SU-DHL-6 (cell line): ENCODE data around the gene ADCY6.
A peak's percentile ranks its signal among the peaks of the same experiment; 100 is the strongest.

Experiments used
- H2AFZ ChIP-seq: fragments of 200-600 bp; sonication (generic); 2 replicates; pipeline ENCODE4 v1.6.1; 2014; ENCODE audit warnings: low read depth, mild to moderate bottlenecking, moderate library complexity, mixed read lengths, antibody characterized with exemption, low read length; ENCODE audit not compliant: severe bottlenecking
- H3F3A ChIP-seq: fragments of 200-600 bp; shearing (Covaris generic); 2 replicates; pipeline ENCODE4 v1.6.0; 2016; ENCODE audit warnings: antibody characterized with exemption, mild to moderate bottlenecking; ENCODE audit not compliant: insufficient read depth
- H3K27ac ChIP-seq: fragments of 200-600 bp; sonication (generic); 2 replicates; pipeline ENCODE4 v1.5.1; 2016; ENCODE audit warnings: low read depth, mild to moderate bottlenecking, low read length, moderate library complexity, mixed read lengths
- H3K27me3 ChIP-seq: fragments of 200-600 bp; sonication (generic), shearing (Covaris generic); 2 replicates; pipeline ENCODE4 v1.6.0; 2014; ENCODE audit warnings: mild to moderate bottlenecking, low read length
- H3K36me3 ChIP-seq: fragments of 200-600 bp; sonication (generic); 2 replicates; pipeline ENCODE4 v1.6.1; 2014; ENCODE audit warnings: mild to moderate bottlenecking, low read length, mixed read lengths
- H3K4me2 ChIP-seq: fragments of 300-600, 200-600 bp; shearing (Covaris generic), sonication (generic); 2 replicates; pipeline ENCODE4 v1.6.0; 2014; ENCODE audit warnings: low read length, low read depth, mild to moderate bottlenecking; ENCODE audit not compliant: poor library complexity, severe bottlenecking
- H3K4me3 ChIP-seq: fragments of 200-600 bp; sonication (generic); 2 replicates; pipeline ENCODE4 v1.5.1; 2014; ENCODE audit warnings: antibody characterized with exemption, low read length, mild to moderate bottlenecking, mixed read lengths; ENCODE audit not compliant: insufficient read depth, poor library complexity, severe bottlenecking
- H3K79me2 ChIP-seq: fragments of 200-600 bp; sonication (generic); 2 replicates; pipeline ENCODE4 v1.6.1; 2014; ENCODE audit warnings: mild to moderate bottlenecking, low read length, moderate library complexity; ENCODE audit not compliant: insufficient read depth
- H3K9ac ChIP-seq: fragments of 200-600 bp; sonication (generic); 2 replicates; pipeline ENCODE4 v1.7.0; 2014; ENCODE audit warnings: mild to moderate bottlenecking, low read length
- H3K9me2 ChIP-seq: fragments of 200-600 bp; sonication (generic); replicated peaks from 2 replicates; pipeline ENCODE4 v1.6.1; 2014; ENCODE audit warnings: low read length; ENCODE audit not compliant: insufficient read depth
- H3K9me3 ChIP-seq: fragments of 200-600 bp; sonication (generic); 2 replicates; pipeline ENCODE4 v1.6.1; 2014; ENCODE audit warnings: low read length, mixed read lengths; ENCODE audit not compliant: insufficient read depth
- H4K20me1 ChIP-seq: fragments of 200-600 bp; sonication (generic); 2 replicates; pipeline ENCODE4 v1.6.1; 2014; ENCODE audit warnings: low read depth, mild to moderate bottlenecking, antibody characterized with exemption, low read length, moderate library complexity, mixed read lengths
- CTCF ChIP-seq: fragments of 200-600 bp; sonication (generic); IDR thresholded peaks from one replicate; pipeline ENCODE4 v1.5.1; 2017; ENCODE audit warnings: antibody characterized with exemption, mild to moderate bottlenecking, low read length, moderate library complexity; ENCODE audit not compliant: insufficient read depth, poor library complexity, severe bottlenecking
- EZH2phosphoT487 ChIP-seq: fragments of 200-600 bp; sonication (generic), shearing (Covaris generic); conservative IDR thresholded peaks from 2 replicates; pipeline ENCODE4 v1.6.1; 2018; ENCODE audit warnings: mild to moderate bottlenecking, antibody characterized with exemption, low read length, moderate library complexity, mixed read lengths

Gene ADCY6

GRCh38 chr12:48800457-48800856 lies 11.6 kb upstream of the ADCY6 start:
- H2AFZ ChIP-seq = no peak overlapping the region
- H3K79me2 ChIP-seq = no peaks in the 10 kb centered on the region
- H3F3A ChIP-seq = no peaks in the 10 kb centered on the region
- TF ChIP-seq EZH2phosphoT487 (no peak), CTCF (no peak)
- no peaks in the 10 kb centered on the region for H4K20me1 ChIP-seq
- no peaks in the 10 kb centered on the region for H3K27me3 ChIP-seq
- H3K4me2 ChIP-seq = no peak overlapping the region
- H3K9me2 ChIP-seq = no peaks in the 10 kb centered on the region
- no peaks in the 10 kb centered on the region for H3K9me3 ChIP-seq
- H3K36me3 ChIP-seq = no peaks in the 10 kb centered on the region
- no peak overlapping the region for H3K27ac ChIP-seq
- H3K9ac ChIP-seq = no peak overlapping the region
- H3K4me3 ChIP-seq = no peak overlapping the region

- Histone ChIP-seq H4K20me1 (no peaks in the 10 kb centered on the region), H3K9ac (no peak overlapping the region), H3K27me3 (no peaks in the 10 kb centered on the region), H3F3A (no peaks in the 10 kb centered on the region), H3K4me3 (no peak overlapping the region), H2AFZ (no peak overlapping the region), H3K9me2 (no peaks in the 10 kb centered on the region), H3K27ac (no peak overlapping the region), H3K36me3 (no peaks in the 10 kb centered on the region), H3K4me2 (no peak overlapping the region), H3K79me2 (no peaks in the 10 kb centered on the region), H3K9me3 (no peaks in the 10 kb centered on the region)
- TF ChIP-seq CTCF (no peak), EZH2phosphoT487 (no peak)
These were observed 8.1 kb upstream of the ADCY6 start for GRCh38 chr12:48796976-48797375.

GRCh38 chr12:48795550-48796455 lies 6.9 kb upstream of the ADCY6 start:
- Histone ChIP-seq H3K4me2 (no peak overlapping the region), H2AFZ (no peak overlapping the region), H4K20me1 (no peaks in the 10 kb centered on the region), H3K9ac (no peak overlapping the region), H3K9me3 (no peaks in the 10 kb centered on the region), H3K36me3 (no peaks in the 10 kb centered on the region), H3K79me2 (no peaks in the 10 kb centered on the region), H3K9me2 (no peaks in the 10 kb centered on the region), H3K4me3 (no peak overlapping the region), H3K27me3 (no peaks in the 10 kb centered on the region), H3F3A (no peaks in the 10 kb centered on the region), H3K27ac (no peak overlapping the region)
- TF ChIP-seq EZH2phosphoT487 (no peak), CTCF (peak; percentile 94)
